GM23338 (cell line): ENCODE results near the gene C2CD5. TPM values are rescaled to one million over a fixed set of nuclear protein-coding genes. Genes with fewer than 3 reads are reported as not detected.

Source experiments
- ATAC-seq: fragments of 200-7000 bp; cut with Tn5 transposase; 3 replicates; pipeline ENCODE4 v1.9.1; 2020
- DNase-seq: peaks from one replicate; pipeline ENCODE4 v3.0.0-alpha.2; 2015; ENCODE audit warnings: low spot score
- H2AFZ ChIP-seq: fragments of 200-600 bp; sonication (generic); 2 replicates; pipeline ENCODE4 v1.8.0; 2016; ENCODE audit warnings: antibody characterized with exemption, mild to moderate bottlenecking, moderate library complexity
- H3F3A ChIP-seq: fragments of 200-600 bp; sonication (generic); replicated peaks from 2 replicates; pipeline ENCODE4 v1.8.0; 2017; ENCODE audit warnings: antibody characterized with exemption, mixed run types, low read depth
- H3K27ac ChIP-seq: fragments of 200-600 bp; sonication (generic); 2 replicates; pipeline ENCODE4 v1.6.1; 2016; ENCODE audit warnings: low read depth
- H3K27me3 ChIP-seq: fragments of 200-600 bp; sonication (generic); 2 replicates; pipeline ENCODE4 v1.8.0; 2016; ENCODE audit warnings: mild to moderate bottlenecking, mixed run types, moderate library complexity; ENCODE audit not compliant: insufficient read depth
- H3K36me3 ChIP-seq: fragments of 200-600 bp; sonication (generic); 2 replicates; pipeline ENCODE4 v1.8.0; 2016; ENCODE audit warnings: mild to moderate bottlenecking; ENCODE audit not compliant: insufficient read depth
- H3K4me1 ChIP-seq: fragments of 200-600 bp; sonication (generic); 2 replicates; pipeline ENCODE4 v1.8.0; 2016; ENCODE audit warnings: mild to moderate bottlenecking, moderate library complexity; ENCODE audit not compliant: insufficient read depth
- H3K4me2 ChIP-seq: fragments of 200-600 bp; sonication (generic); 2 replicates; pipeline ENCODE4 v1.7.1; 2017; ENCODE audit warnings: mixed run types
- H3K4me3 ChIP-seq: fragments of 200-600 bp; sonication (generic); 2 replicates; pipeline ENCODE4 v1.6.1; 2016; ENCODE audit warnings: mixed run types
- H3K79me2 ChIP-seq: fragments of 200-600 bp; sonication (generic); replicated peaks from 2 replicates; pipeline ENCODE4 v1.8.0; 2017; ENCODE audit warnings: mild to moderate bottlenecking; ENCODE audit not compliant: insufficient read depth
- H3K9me2 ChIP-seq: fragments of 200-600 bp; sonication (generic); 2 replicates; pipeline ENCODE4 v1.8.0; 2017; ENCODE audit not compliant: insufficient read depth
- H4K20me1 ChIP-seq: fragments of 200-600 bp; sonication (generic); replicated peaks from 2 replicates; pipeline ENCODE4 v1.8.0; 2017; ENCODE audit warnings: mild to moderate bottlenecking; ENCODE audit not compliant: insufficient read depth
- H3K27ac Mint-ChIP-seq: 2 replicates; pipeline ENCODE4 v1.8.0; 2020; ENCODE audit warnings: inconsistent platforms, mild to moderate bottlenecking, moderate library complexity, mixed read lengths
- H3K27me3 Mint-ChIP-seq: 3 replicates; pipeline ENCODE4 v1.8.0; 2022; ENCODE audit warnings: low read depth, mild to moderate bottlenecking, moderate library complexity, mixed read lengths, inconsistent platforms; ENCODE audit not compliant: insufficient read depth, poor library complexity
- H3K36me3 Mint-ChIP-seq: 3 replicates; pipeline ENCODE4 v1.8.0; 2021; ENCODE audit warnings: low read depth, mild to moderate bottlenecking, inconsistent platforms, moderate library complexity, mixed read lengths
- H3K4me1 Mint-ChIP-seq: 3 replicates; pipeline ENCODE4 v1.8.0; 2020; ENCODE audit warnings: mild to moderate bottlenecking, inconsistent platforms, mixed read lengths
- H3K4me3 Mint-ChIP-seq: 3 replicates; pipeline ENCODE4 v1.8.0; 2021; ENCODE audit warnings: moderate library complexity, mild to moderate bottlenecking, inconsistent platforms, mixed read lengths
- H3K9me3 Mint-ChIP-seq: 3 replicates; pipeline ENCODE4 v1.8.0; 2020; ENCODE audit warnings: moderate library complexity, mild to moderate bottlenecking, inconsistent platforms, mixed read lengths
- CREB1 ChIP-seq: fragments of 250-450 bp; sonication (Bioruptor Pico); IDR thresholded peaks from 2 replicates; pipeline ENCODE4 v1.5.0; 2020; ENCODE audit warnings: low read depth, mild to moderate bottlenecking, moderate library complexity
- EZH2phosphoT487 ChIP-seq: fragments of 200-600 bp; sonication (generic); IDR thresholded peaks from one replicate; pipeline ENCODE4 v1.8.1; 2018; ENCODE audit warnings: antibody characterized with exemption; ENCODE audit not compliant: unreplicated experiment
- REST ChIP-seq: IDR thresholded peaks from one replicate; pipeline ENCODE4 v1.6.1; 2018; ENCODE audit warnings: antibody characterized with exemption; ENCODE audit not compliant: unreplicated experiment
- ZNF114 ChIP-seq: fragments of 250-450 bp; sonication (Bioruptor Pico); IDR thresholded peaks from 2 replicates; pipeline ENCODE4 v1.5.0; 2020; ENCODE audit warnings: mild to moderate bottlenecking, moderate library complexity
- ZNF462 ChIP-seq: fragments of 250-450 bp; sonication (Bioruptor Pico); IDR thresholded peaks from 2 replicates; pipeline ENCODE4 v1.5.0; 2020; ENCODE audit warnings: mild to moderate bottlenecking, moderate library complexity
- polyA plus RNA-seq: library from polyadenylated mRNA; unstranded; fragments of >200 nt; fragmentation: Nextera tagmentation; extraction: Ambion mirVana; gene quantifications from 2 replicates; pipeline ENCODE4 v1.2.1, GENCODE V29; 2016
- total RNA-seq: library from RNA; depleted of rRNA; stranded (reverse); fragments of >200 nt; shearing (Covaris generic); gene quantifications from 2 replicates; pipeline ENCODE4 v1.2.3, GENCODE V29; 2014

C2CD5 gene
- total and polyA plus RNA-seq, 2 experiments from 2014 or later = 22.0 to 68.6 TPM

GRCh38 chr12:22526836-22527235 is 17.5 kb downstream of the C2CD5 start:
- Histone ChIP-seq H2AFZ (no peak overlapping the region), H3K4me3 (no peak overlapping the region), H3K4me1 (no peaks in the 10 kb centered on the region), H3K36me3 (peaks cover 14% of the 10 kb centered on the region; the same call in 1 of the 2 replicates), H3K9me2 (no peaks in the 10 kb centered on the region), H4K20me1 (no peaks in the 10 kb centered on the region), H3K27ac (no peak overlapping the region), H3F3A (no peaks in the 10 kb centered on the region), H3K79me2 (peaks cover 5% of the 10 kb centered on the region; the same call in 1 of the 2 replicates), H3K4me2 (no peak overlapping the region), H3K27me3 (no peaks in the 10 kb centered on the region)
- no peaks in the 10 kb centered on the region for H3K9me3 Mint-ChIP-seq
- TF ChIP-seq ZNF462 (CRISPR knock-in tag) (no peak), CREB1 (CRISPR knock-in tag) (no peak), EZH2phosphoT487 (no peak), REST (no peak), ZNF114 (no peak)
- no peak for ATAC-seq
- H3K27ac Mint-ChIP-seq = no peak overlapping the region
- peaks cover 26% of the 10 kb centered on the region for H3K36me3 Mint-ChIP-seq
- H3K4me3 Mint-ChIP-seq = no peak overlapping the region
- no peaks in the 10 kb centered on the region for H3K4me1 Mint-ChIP-seq
- DNase-seq = no peak
- no peaks in the 10 kb centered on the region for H3K27me3 Mint-ChIP-seq
